H1 (cell line): Measurements from ENCODE around the gene MTMR1. TPM values are rescaled to one million over a fixed set of nuclear protein-coding genes. Genes with fewer than 3 reads are reported as not detected.

Experiments used
- CEBPB ChIP-seq: IDR thresholded peaks from 2 replicates; pipeline ENCODE4 v1.6.1; 2012; ENCODE audit warnings: low read depth, low read length
- CTBP2 ChIP-seq: IDR thresholded peaks from 2 replicates; pipeline ENCODE4 v1.7.0; 2011; ENCODE audit warnings: borderline replicate concordance, mild to moderate bottlenecking, moderate library complexity, mixed read lengths, low read length; ENCODE audit not compliant: insufficient read depth, insufficient read length
- JUND ChIP-seq: IDR thresholded peaks from 2 replicates; pipeline ENCODE4 v1.6.1; 2011; ENCODE audit warnings: mild to moderate bottlenecking, improper control_type of control experiment, low read length
- MAFK ChIP-seq: IDR thresholded peaks from 2 replicates; pipeline ENCODE4 v1.6.1; 2012; ENCODE audit warnings: low read depth, mild to moderate bottlenecking, improper control_type of control experiment, low read length
- NANOG ChIP-seq: IDR thresholded peaks from 2 replicates; pipeline ENCODE4 v1.6.1; 2011; ENCODE audit warnings: low read length, low read depth, mild to moderate bottlenecking, inconsistent platforms; ENCODE audit not compliant: insufficient read depth, poor library complexity, severe bottlenecking
- RFX5 ChIP-seq: IDR thresholded peaks from 2 replicates; pipeline ENCODE4 v1.6.1; 2011; ENCODE audit warnings: low read depth, low read length, improper control_type of control experiment, borderline replicate concordance
- SIN3A ChIP-seq, 2 experiments: IDR thresholded peaks in 1 of 2; conservative IDR thresholded peaks in 1 of 2; 2 replicates each; pipeline ENCODE4 v1.6.1; 2011 to 2012; ENCODE audit warnings: low read length in 2 of 2, improper control_type of control experiment in 1 of 2, low read depth in 1 of 2, mild to moderate bottlenecking in 1 of 2
- TAF7 ChIP-seq: optimal IDR thresholded peaks from 2 replicates; pipeline ENCODE3; 2011; ENCODE audit warnings: low read depth, mild to moderate bottlenecking, inconsistent platforms, low read length, moderate library complexity, borderline replicate concordance
- YY1 ChIP-seq: IDR thresholded peaks from 2 replicates; pipeline ENCODE4 v1.6.1; 2011; ENCODE audit warnings: low read depth, mild to moderate bottlenecking, low read length
- polyA plus RNA-seq, 7 experiments: library from polyadenylated mRNA; depleted of rRNA in 3 of 7; stranded (reverse) in 5 of 7; unstranded in 2 of 7; fragments of >200 nt in 5 of 7; fragments of 200-250 nt in 2 of 7; gene quantifications; 1 replicate in 5 of 7; 2 replicates in 1 of 7; 4 replicates in 1 of 7; pipeline versions ENCODE4 v1.2.1 to v1.2.3, GENCODE V29; 2011 to 2013; ENCODE audit warnings: missing spikeins in 2 of 7, mixed read lengths in 2 of 7
- total RNA-seq: library from RNA; stranded (reverse); fragmentation: NEBNext Ultra II Directional; extraction: Animal tissue kit (Norgen Biotek cat#: 25700); gene quantifications from 2 replicates; pipeline ENCODE4 v1.2.1, GENCODE V29; 2021
- TF ChIP-seq, protein P1 (sequence below): IDR thresholded peaks from 2 replicates; pipeline ENCODE4 v1.6.1; 2011; ENCODE audit warnings: low read depth, mild to moderate bottlenecking, low read length; ENCODE audit not compliant: insufficient read depth
- TF ChIP-seq, protein P2 (sequence below): IDR thresholded peaks from 2 replicates; pipeline ENCODE4 v1.6.1; 2012; ENCODE audit warnings: low read length, inconsistent platforms

MTMR1 gene
- total and polyA plus RNA-seq, 2 of the 8 experiments (the other 6 are each of a cell fraction or from before 2014, with no cell fraction given): 15.1 to 23.8 TPM

DNA sequence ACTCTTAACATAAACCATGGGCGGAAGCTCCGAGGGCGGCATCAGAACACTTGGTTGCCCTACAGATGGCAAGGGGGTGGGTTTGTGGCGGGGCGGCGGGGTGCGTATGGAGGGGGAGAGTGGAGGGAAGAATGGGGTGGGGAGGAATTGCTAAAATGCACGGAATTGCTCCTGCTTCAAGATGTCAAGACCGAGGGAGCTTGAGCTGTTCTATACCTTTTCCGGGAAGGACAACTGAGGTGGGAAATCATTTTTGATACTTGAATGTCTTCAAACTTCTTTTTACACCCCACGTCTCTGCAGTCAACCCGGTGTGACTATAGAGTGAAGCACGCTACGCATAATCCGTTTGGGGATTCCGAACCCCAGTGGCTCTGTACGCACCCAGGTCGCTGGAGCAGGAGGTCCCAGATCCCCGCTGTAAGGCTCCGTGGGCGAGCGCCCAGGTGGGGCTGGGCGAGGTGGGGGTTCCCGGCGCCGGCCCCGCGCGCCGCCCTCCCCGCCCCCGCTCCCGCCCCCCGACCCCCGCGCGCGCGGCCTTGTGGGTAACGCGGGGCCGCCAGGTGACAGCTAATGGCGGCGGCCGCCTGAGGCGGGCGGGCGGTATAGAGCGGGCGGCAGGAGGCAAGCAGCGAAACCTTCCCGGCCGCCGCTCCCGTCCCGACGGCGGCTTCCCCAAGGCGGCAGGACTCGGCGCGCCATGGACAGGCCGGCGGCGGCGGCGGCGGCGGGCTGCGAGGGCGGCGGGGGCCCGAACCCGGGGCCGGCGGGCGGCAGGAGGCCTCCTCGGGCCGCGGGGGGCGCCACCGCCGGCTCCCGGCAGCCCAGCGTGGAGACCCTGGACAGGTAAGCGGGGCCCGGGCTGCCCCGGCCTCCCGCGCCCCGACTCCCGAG is at the start of gene MTMR1 (continued):
- peak in 1 of 2 experiments; percentile 26; a peak in 1 of 4 replicates for TF ChIP-seq SIN3A (conservative IDR thresholded peaks at IDR 0.05 in 1 of 2, IDR thresholded peaks at IDR 0.05 in 1 of 2; ENCODE audit: low read depth in 1 of 2, low read length in 2 of 2)
- no peak for TF ChIP-seq CTBP2
- TF ChIP-seq NANOG: no peak
- no peak for TF ChIP-seq MAFK
- no peak for TF ChIP-seq TAF7
- TF ChIP-seq, protein P1, sequence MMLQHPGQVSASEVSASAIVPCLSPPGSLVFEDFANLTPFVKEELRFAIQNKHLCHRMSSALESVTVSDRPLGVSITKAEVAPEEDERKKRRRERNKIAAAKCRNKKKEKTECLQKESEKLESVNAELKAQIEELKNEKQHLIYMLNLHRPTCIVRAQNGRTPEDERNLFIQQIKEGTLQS: no peak
- TF ChIP-seq, protein P2, sequence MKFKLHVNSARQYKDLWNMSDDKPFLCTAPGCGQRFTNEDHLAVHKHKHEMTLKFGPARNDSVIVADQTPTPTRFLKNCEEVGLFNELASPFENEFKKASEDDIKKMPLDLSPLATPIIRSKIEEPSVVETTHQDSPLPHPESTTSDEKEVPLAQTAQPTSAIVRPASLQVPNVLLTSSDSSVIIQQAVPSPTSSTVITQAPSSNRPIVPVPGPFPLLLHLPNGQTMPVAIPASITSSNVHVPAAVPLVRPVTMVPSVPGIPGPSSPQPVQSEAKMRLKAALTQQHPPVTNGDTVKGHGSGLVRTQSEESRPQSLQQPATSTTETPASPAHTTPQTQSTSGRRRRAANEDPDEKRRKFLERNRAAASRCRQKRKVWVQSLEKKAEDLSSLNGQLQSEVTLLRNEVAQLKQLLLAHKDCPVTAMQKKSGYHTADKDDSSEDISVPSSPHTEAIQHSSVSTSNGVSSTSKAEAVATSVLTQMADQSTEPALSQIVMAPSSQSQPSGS: no peak
- peak; percentile 63; the same call in 1 of the 2 replicates for TF ChIP-seq YY1
- TF ChIP-seq RFX5: no peak
- no peak for TF ChIP-seq JUND
- TF ChIP-seq CEBPB: no peak
- TF ChIP-seq, all 59 proteins: peak for 3
